GM23338 (cell line): ENCODE data around the gene CCDC12. TPM values are rescaled to one million over a fixed set of nuclear protein-coding genes. Genes with fewer than 3 reads are reported as not detected.

Experiments
- ATAC-seq: fragments of 200-7000 bp; cut with Tn5 transposase; 3 replicates; pipeline ENCODE4 v1.9.1; 2020
- DNase-seq: peaks from one replicate; pipeline ENCODE4 v3.0.0-alpha.2; 2015; ENCODE audit warnings: low spot score
- H2AFZ ChIP-seq: fragments of 200-600 bp; sonication (generic); 2 replicates; pipeline ENCODE4 v1.8.0; 2016; ENCODE audit warnings: antibody characterized with exemption, mild to moderate bottlenecking, moderate library complexity
- H3F3A ChIP-seq: fragments of 200-600 bp; sonication (generic); replicated peaks from 2 replicates; pipeline ENCODE4 v1.8.0; 2017; ENCODE audit warnings: antibody characterized with exemption, mixed run types, low read depth
- H3K27ac ChIP-seq: fragments of 200-600 bp; sonication (generic); 2 replicates; pipeline ENCODE4 v1.6.1; 2016; ENCODE audit warnings: low read depth
- H3K27me3 ChIP-seq: fragments of 200-600 bp; sonication (generic); 2 replicates; pipeline ENCODE4 v1.8.0; 2016; ENCODE audit warnings: mild to moderate bottlenecking, mixed run types, moderate library complexity; ENCODE audit not compliant: insufficient read depth
- H3K36me3 ChIP-seq: fragments of 200-600 bp; sonication (generic); 2 replicates; pipeline ENCODE4 v1.8.0; 2016; ENCODE audit warnings: mild to moderate bottlenecking; ENCODE audit not compliant: insufficient read depth
- H3K4me1 ChIP-seq: fragments of 200-600 bp; sonication (generic); 2 replicates; pipeline ENCODE4 v1.8.0; 2016; ENCODE audit warnings: mild to moderate bottlenecking, moderate library complexity; ENCODE audit not compliant: insufficient read depth
- H3K4me2 ChIP-seq: fragments of 200-600 bp; sonication (generic); 2 replicates; pipeline ENCODE4 v1.7.1; 2017; ENCODE audit warnings: mixed run types
- H3K4me3 ChIP-seq: fragments of 200-600 bp; sonication (generic); 2 replicates; pipeline ENCODE4 v1.6.1; 2016; ENCODE audit warnings: mixed run types
- H3K79me2 ChIP-seq: fragments of 200-600 bp; sonication (generic); replicated peaks from 2 replicates; pipeline ENCODE4 v1.8.0; 2017; ENCODE audit warnings: mild to moderate bottlenecking; ENCODE audit not compliant: insufficient read depth
- H3K9me2 ChIP-seq: fragments of 200-600 bp; sonication (generic); 2 replicates; pipeline ENCODE4 v1.8.0; 2017; ENCODE audit not compliant: insufficient read depth
- H4K20me1 ChIP-seq: fragments of 200-600 bp; sonication (generic); replicated peaks from 2 replicates; pipeline ENCODE4 v1.8.0; 2017; ENCODE audit warnings: mild to moderate bottlenecking; ENCODE audit not compliant: insufficient read depth
- H3K27ac Mint-ChIP-seq: 2 replicates; pipeline ENCODE4 v1.8.0; 2020; ENCODE audit warnings: inconsistent platforms, mild to moderate bottlenecking, moderate library complexity, mixed read lengths
- H3K27me3 Mint-ChIP-seq: 3 replicates; pipeline ENCODE4 v1.8.0; 2022; ENCODE audit warnings: low read depth, mild to moderate bottlenecking, moderate library complexity, mixed read lengths, inconsistent platforms; ENCODE audit not compliant: insufficient read depth, poor library complexity
- H3K36me3 Mint-ChIP-seq: 3 replicates; pipeline ENCODE4 v1.8.0; 2021; ENCODE audit warnings: low read depth, mild to moderate bottlenecking, inconsistent platforms, moderate library complexity, mixed read lengths
- H3K4me1 Mint-ChIP-seq: 3 replicates; pipeline ENCODE4 v1.8.0; 2020; ENCODE audit warnings: mild to moderate bottlenecking, inconsistent platforms, mixed read lengths
- H3K4me3 Mint-ChIP-seq: 3 replicates; pipeline ENCODE4 v1.8.0; 2021; ENCODE audit warnings: moderate library complexity, mild to moderate bottlenecking, inconsistent platforms, mixed read lengths
- H3K9me3 Mint-ChIP-seq: 3 replicates; pipeline ENCODE4 v1.8.0; 2020; ENCODE audit warnings: moderate library complexity, mild to moderate bottlenecking, inconsistent platforms, mixed read lengths
- CREB1 ChIP-seq: fragments of 250-450 bp; sonication (Bioruptor Pico); IDR thresholded peaks from 2 replicates; pipeline ENCODE4 v1.5.0; 2020; ENCODE audit warnings: low read depth, mild to moderate bottlenecking, moderate library complexity
- EZH2 ChIP-seq: fragments of 200-600 bp; sonication (generic); IDR thresholded peaks from one replicate; pipeline ENCODE4 v1.8.0; 2017; ENCODE audit warnings: antibody characterized with exemption, mild to moderate bottlenecking, low read depth; ENCODE audit not compliant: unreplicated experiment
- EZH2phosphoT487 ChIP-seq: fragments of 200-600 bp; sonication (generic); IDR thresholded peaks from one replicate; pipeline ENCODE4 v1.8.1; 2018; ENCODE audit warnings: antibody characterized with exemption; ENCODE audit not compliant: unreplicated experiment
- JUNB ChIP-seq: IDR thresholded peaks from one replicate; pipeline ENCODE4 v1.6.1; 2016; ENCODE audit warnings: antibody characterized with exemption; ENCODE audit not compliant: unreplicated experiment
- NANOG ChIP-seq: IDR thresholded peaks from 2 replicates; pipeline ENCODE4 v1.6.1; 2016; ENCODE audit warnings: antibody characterized with exemption, borderline replicate concordance
- POLR2AphosphoS5 ChIP-seq: IDR thresholded peaks from 2 replicates; pipeline ENCODE4 v1.6.1; 2016; ENCODE audit warnings: antibody characterized with exemption, low read depth
- REST ChIP-seq: IDR thresholded peaks from one replicate; pipeline ENCODE4 v1.6.1; 2018; ENCODE audit warnings: antibody characterized with exemption; ENCODE audit not compliant: unreplicated experiment
- STAT1 ChIP-seq: IDR thresholded peaks from one replicate; pipeline ENCODE4 v1.6.1; 2016; ENCODE audit warnings: antibody characterized with exemption; ENCODE audit not compliant: unreplicated experiment
- ZNF114 ChIP-seq: fragments of 250-450 bp; sonication (Bioruptor Pico); IDR thresholded peaks from 2 replicates; pipeline ENCODE4 v1.5.0; 2020; ENCODE audit warnings: mild to moderate bottlenecking, moderate library complexity
- ZNF331 ChIP-seq: fragments of 250-450 bp; sonication (Bioruptor Pico); IDR thresholded peaks from 2 replicates; pipeline ENCODE4 v1.5.0; 2020; ENCODE audit warnings: low read depth, mild to moderate bottlenecking, moderate library complexity
- polyA plus RNA-seq: library from polyadenylated mRNA; unstranded; fragments of >200 nt; fragmentation: Nextera tagmentation; extraction: Ambion mirVana; gene quantifications from 2 replicates; pipeline ENCODE4 v1.2.1, GENCODE V29; 2016
- total RNA-seq: library from RNA; depleted of rRNA; stranded (reverse); fragments of >200 nt; shearing (Covaris generic); gene quantifications from 2 replicates; pipeline ENCODE4 v1.2.3, GENCODE V29; 2014
- TF ChIP-seq, protein P1 (sequence below): fragments of 250-450 bp; sonication (Bioruptor Pico); IDR thresholded peaks from 2 replicates; pipeline ENCODE4 v1.5.0; 2020; ENCODE audit warnings: mild to moderate bottlenecking, moderate library complexity
- TF ChIP-seq, protein P2 (sequence below), 2 experiments: fragments of 200-600 bp in 1 of 2; sonication (generic) in 1 of 2; conservative IDR thresholded peaks; 2 replicates each; pipeline versions ENCODE4 v1.5.1 to v1.6.1; 2016 to 2017; ENCODE audit warnings: antibody characterized with exemption in 2 of 2, low read depth in 2 of 2, mild to moderate bottlenecking in 2 of 2, moderate library complexity in 1 of 2
- TF ChIP-seq, protein P3 (sequence below): IDR thresholded peaks from 2 replicates; pipeline ENCODE4 v1.6.1; 2016; ENCODE audit warnings: antibody characterized with exemption

The CCDC12 gene
- total and polyA plus RNA-seq, 2 experiments from 2014 or later = 42.9 to 133 TPM

DNA sequence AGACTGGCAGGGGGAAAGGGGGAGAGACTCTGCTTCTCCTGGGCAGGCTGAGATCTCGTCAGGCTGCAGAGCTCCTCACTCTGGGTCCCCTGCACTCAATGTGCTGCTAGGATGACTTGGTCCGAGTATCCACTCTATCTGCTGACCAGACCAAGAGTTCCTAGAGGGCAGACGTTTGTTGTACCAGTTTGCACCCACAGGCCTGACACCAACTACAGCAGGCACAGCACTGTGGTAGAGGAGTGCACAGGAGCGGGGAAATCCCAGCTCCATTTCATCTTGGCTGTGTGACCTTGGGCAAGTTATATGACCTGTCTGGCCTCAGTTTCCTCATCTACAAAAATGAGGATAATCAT lies 29.0 kb downstream of the CCDC12 start:
- Histone ChIP-seq H3K4me1 (peaks cover 28% of the 10 kb centered on the region), H3K79me2 (peaks cover 98% of the 10 kb centered on the region), H3K4me2 (no peak overlapping the region), H3F3A (no peaks in the 10 kb centered on the region), H3K9me2 (no peaks in the 10 kb centered on the region), H2AFZ (no peak overlapping the region), H3K27ac (no peak overlapping the region), H3K27me3 (no peaks in the 10 kb centered on the region), H3K36me3 (no peaks in the 10 kb centered on the region), H4K20me1 (peaks cover 64% of the 10 kb centered on the region), H3K4me3 (no peak overlapping the region)
- DNase-seq (no peak), ATAC-seq (no peak)
- Mint-ChIP-seq H3K9me3 (no peaks in the 10 kb centered on the region; the same call in 2 of the 3 replicates), H3K4me1 (peaks cover 61% of the 10 kb centered on the region), H3K27ac (no peak overlapping the region), H3K36me3 (peaks cover 18% of the 10 kb centered on the region), H3K27me3 (peaks cover 7% of the 10 kb centered on the region), H3K4me3 (no peak overlapping the region)
- TF ChIP-seq, protein P1, sequence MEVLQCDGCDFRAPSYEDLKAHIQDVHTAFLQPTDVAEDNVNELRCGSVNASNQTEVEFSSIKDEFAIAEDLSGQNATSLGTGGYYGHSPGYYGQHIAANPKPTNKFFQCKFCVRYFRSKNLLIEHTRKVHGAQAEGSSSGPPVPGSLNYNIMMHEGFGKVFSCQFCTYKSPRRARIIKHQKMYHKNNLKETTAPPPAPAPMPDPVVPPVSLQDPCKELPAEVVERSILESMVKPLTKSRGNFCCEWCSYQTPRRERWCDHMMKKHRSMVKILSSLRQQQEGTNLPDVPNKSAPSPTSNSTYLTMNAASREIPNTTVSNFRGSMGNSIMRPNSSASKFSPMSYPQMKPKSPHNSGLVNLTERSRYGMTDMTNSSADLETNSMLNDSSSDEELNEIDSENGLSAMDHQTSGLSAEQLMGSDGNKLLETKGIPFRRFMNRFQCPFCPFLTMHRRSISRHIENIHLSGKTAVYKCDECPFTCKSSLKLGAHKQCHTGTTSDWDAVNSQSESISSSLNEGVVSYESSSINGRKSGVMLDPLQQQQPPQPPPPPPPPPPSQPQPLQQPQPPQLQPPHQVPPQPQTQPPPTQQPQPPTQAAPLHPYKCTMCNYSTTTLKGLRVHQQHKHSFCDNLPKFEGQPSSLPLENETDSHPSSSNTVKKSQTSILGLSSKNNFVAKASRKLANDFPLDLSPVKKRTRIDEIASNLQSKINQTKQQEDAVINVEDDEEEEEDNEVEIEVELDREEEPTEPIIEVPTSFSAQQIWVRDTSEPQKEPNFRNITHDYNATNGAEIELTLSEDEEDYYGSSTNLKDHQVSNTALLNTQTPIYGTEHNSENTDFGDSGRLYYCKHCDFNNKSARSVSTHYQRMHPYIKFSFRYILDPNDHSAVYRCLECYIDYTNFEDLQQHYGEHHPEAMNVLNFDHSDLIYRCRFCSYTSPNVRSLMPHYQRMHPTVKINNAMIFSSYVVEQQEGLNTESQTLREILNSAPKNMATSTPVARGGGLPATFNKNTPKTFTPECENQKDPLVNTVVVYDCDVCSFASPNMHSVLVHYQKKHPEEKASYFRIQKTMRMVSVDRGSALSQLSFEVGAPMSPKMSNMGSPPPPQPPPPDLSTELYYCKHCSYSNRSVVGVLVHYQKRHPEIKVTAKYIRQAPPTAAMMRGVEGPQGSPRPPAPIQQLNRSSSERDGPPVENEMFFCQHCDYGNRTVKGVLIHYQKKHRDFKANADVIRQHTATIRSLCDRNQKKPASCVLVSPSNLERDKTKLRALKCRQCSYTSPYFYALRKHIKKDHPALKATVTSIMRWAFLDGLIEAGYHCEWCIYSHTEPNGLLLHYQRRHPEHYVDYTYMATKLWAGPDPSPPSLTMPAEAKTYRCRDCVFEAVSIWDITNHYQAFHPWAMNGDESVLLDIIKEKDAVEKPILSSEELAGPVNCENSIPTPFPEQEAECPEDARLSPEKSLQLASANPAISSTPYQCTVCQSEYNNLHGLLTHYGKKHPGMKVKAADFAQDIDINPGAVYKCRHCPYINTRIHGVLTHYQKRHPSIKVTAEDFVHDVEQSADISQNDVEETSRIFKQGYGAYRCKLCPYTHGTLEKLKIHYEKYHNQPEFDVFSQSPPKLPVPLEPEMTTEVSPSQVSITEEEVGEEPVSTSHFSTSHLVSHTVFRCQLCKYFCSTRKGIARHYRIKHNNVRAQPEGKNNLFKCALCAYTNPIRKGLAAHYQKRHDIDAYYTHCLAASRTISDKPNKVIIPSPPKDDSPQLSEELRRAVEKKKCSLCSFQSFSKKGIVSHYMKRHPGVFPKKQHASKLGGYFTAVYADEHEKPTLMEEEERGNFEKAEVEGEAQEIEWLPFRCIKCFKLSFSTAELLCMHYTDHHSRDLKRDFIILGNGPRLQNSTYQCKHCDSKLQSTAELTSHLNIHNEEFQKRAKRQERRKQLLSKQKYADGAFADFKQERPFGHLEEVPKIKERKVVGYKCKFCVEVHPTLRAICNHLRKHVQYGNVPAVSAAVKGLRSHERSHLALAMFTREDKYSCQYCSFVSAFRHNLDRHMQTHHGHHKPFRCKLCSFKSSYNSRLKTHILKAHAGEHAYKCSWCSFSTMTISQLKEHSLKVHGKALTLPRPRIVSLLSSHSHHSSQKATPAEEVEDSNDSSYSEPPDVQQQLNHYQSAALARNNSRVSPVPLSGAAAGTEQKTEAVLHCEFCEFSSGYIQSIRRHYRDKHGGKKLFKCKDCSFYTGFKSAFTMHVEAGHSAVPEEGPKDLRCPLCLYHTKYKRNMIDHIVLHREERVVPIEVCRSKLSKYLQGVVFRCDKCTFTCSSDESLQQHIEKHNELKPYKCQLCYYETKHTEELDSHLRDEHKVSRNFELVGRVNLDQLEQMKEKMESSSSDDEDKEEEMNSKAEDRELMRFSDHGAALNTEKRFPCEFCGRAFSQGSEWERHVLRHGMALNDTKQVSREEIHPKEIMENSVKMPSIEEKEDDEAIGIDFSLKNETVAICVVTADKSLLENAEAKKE (CRISPR knock-in tag) = no peak
- TF ChIP-seq, protein P2, sequence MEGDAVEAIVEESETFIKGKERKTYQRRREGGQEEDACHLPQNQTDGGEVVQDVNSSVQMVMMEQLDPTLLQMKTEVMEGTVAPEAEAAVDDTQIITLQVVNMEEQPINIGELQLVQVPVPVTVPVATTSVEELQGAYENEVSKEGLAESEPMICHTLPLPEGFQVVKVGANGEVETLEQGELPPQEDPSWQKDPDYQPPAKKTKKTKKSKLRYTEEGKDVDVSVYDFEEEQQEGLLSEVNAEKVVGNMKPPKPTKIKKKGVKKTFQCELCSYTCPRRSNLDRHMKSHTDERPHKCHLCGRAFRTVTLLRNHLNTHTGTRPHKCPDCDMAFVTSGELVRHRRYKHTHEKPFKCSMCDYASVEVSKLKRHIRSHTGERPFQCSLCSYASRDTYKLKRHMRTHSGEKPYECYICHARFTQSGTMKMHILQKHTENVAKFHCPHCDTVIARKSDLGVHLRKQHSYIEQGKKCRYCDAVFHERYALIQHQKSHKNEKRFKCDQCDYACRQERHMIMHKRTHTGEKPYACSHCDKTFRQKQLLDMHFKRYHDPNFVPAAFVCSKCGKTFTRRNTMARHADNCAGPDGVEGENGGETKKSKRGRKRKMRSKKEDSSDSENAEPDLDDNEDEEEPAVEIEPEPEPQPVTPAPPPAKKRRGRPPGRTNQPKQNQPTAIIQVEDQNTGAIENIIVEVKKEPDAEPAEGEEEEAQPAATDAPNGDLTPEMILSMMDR (conservative IDR thresholded peaks at IDR 0.05; ENCODE audit: low read depth in 2 of 2) = no peak
- TF ChIP-seq, protein P3, sequence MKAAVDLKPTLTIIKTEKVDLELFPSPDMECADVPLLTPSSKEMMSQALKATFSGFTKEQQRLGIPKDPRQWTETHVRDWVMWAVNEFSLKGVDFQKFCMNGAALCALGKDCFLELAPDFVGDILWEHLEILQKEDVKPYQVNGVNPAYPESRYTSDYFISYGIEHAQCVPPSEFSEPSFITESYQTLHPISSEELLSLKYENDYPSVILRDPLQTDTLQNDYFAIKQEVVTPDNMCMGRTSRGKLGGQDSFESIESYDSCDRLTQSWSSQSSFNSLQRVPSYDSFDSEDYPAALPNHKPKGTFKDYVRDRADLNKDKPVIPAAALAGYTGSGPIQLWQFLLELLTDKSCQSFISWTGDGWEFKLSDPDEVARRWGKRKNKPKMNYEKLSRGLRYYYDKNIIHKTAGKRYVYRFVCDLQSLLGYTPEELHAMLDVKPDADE = no peak
- no peak for TF ChIP-seq JUNB
- TF ChIP-seq NANOG = no peak
- TF ChIP-seq ZNF114 (CRISPR knock-in tag) = no peak
- TF ChIP-seq CREB1 (CRISPR knock-in tag) = no peak
- no peak for TF ChIP-seq EZH2
- TF ChIP-seq STAT1 = no peak
- TF ChIP-seq ZNF331 (CRISPR knock-in tag) = no peak
- TF ChIP-seq EZH2phosphoT487 = no peak
- no peak for TF ChIP-seq POLR2AphosphoS5
- TF ChIP-seq REST = no peak
